ENCODE data around the gene DUT. TPM values are rescaled to one million over a fixed set of nuclear protein-coding genes. Genes with fewer than 3 reads are reported as not detected.

Gene DUT
- total RNA-seq, 4 donors from 2014 or later, result 63.5 to 90.1 (median 75.7) TPM

- H3K27ac ChIP-seq, result no peak overlapping the region
- TF ChIP-seq CTCF (IDR thresholded peaks at IDR 0.05) (no peak), POLR2A (IDR thresholded peaks at IDR 0.05) (no peak)
- DNase-seq, result no peak
- H3K4me3 ChIP-seq, result no peak overlapping the region
- WGBS, 2 donors, result 68 to 72% methylated on average over 5 of the region's 5 CpGs
- no peaks in the 10 kb centered on the region for H3K9me3 ChIP-seq
- no peaks in the 10 kb centered on the region for H3K27me3 ChIP-seq
- H3K36me3 ChIP-seq, result no peaks in the 10 kb centered on the region
- no peaks in the 10 kb centered on the region for H3K4me1 ChIP-seq
- intact Hi-C loops (cut with DNase I), result no loop called here
These were observed 31.2 kb upstream of the DUT start for GRCh38 chr15:48300038-48300437.

DNA sequence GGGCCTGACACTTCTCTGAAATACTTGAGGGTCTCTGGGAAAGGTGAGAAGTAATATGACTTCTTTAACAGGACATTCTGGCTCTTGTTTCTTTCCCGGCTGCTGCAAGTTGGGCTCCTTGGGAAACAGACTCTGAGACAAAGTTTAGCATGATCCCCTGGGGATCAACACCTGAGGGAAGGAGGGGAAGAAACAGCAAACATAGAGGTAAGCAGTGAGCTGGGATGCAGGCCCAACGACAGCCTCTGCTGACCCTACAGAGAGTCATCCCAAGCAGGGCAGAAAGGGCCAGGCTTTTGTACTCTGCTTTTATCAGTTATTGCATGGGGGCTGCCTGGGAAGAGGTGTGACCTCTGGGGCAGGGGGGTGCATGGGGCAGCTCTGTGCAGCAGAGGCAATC is 26.8 kb upstream of the DUT start:
- WGBS, 2 donors, result 0 to 33% methylated on average over 1 to 2 of the region's 2 CpGs
- H3K36me3 ChIP-seq, result no peaks in the 10 kb centered on the region

DNA sequence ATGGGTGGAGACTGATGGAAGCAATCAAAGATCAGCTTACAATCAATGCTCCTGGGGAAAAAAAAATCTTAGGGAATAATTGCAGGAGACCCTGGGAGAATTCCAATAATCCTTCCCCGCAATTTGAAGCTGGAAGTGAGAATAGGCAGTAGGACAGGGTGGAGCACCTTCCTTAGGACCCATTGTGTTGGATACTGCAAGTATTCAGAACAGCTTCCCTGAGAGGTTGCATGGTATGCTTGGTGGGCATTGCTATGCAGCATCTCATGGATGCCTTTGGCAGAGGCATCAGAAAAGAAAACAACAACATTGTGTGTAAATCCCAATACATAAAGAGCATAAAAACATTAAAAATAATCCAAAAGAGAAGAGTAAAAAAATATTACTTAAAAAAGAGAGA is 24.6 kb upstream of the DUT start:
- Histone ChIP-seq H3K4me3 (no peak overlapping the region), H3K36me3 (no peaks in the 10 kb centered on the region), H3K9me3 (no peaks in the 10 kb centered on the region), H3K27ac (no peak overlapping the region), H3K27me3 (no peaks in the 10 kb centered on the region), H3K4me1 (no peaks in the 10 kb centered on the region)
- DNase-seq, result no peak
- intact Hi-C loops (cut with DNase I), result no loop called here
- TF ChIP-seq POLR2A (IDR thresholded peaks at IDR 0.05) (no peak), CTCF (IDR thresholded peaks at IDR 0.05) (no peak)
- WGBS, 2 donors, result 79 to 83% methylated on average over 1 of the region's 1 CpG

More for the DNA sequence above, 26.8 kb upstream of the DUT start:
- no peaks in the 10 kb centered on the region for H3K4me1 ChIP-seq
- H3K9me3 ChIP-seq, result no peaks in the 10 kb centered on the region
- intact Hi-C loops (cut with DNase I), result no loop called here
- no peak for DNase-seq
- no peaks in the 10 kb centered on the region for H3K27me3 ChIP-seq
- no peak overlapping the region for H3K27ac ChIP-seq
- no peak for TF ChIP-seq CTCF (IDR thresholded peaks at IDR 0.05)
- no peak for TF ChIP-seq POLR2A (IDR thresholded peaks at IDR 0.05)
- no peak overlapping the region for H3K4me3 ChIP-seq

GRCh38 chr15:48307586-48307985 is 23.6 kb upstream of the DUT start:
- WGBS, 2 donors, result 78 to 82% methylated on average over 7 to 8 of the region's 8 CpGs
- Histone ChIP-seq H3K27me3 (no peaks in the 10 kb centered on the region), H3K4me3 (no peak overlapping the region), H3K4me1 (no peaks in the 10 kb centered on the region), H3K36me3 (no peaks in the 10 kb centered on the region), H3K9me3 (no peaks in the 10 kb centered on the region), H3K27ac (no peak overlapping the region)
- intact Hi-C loops (cut with DNase I), result no loop called here
- TF ChIP-seq CTCF (IDR thresholded peaks at IDR 0.05) (no peak), POLR2A (IDR thresholded peaks at IDR 0.05) (no peak)
- no peak for DNase-seq

- H3K4me3 ChIP-seq, result no peak overlapping the region
- no peak overlapping the region for H3K27ac ChIP-seq
- no peaks in the 10 kb centered on the region for H3K27me3 ChIP-seq
- DNase-seq, result no peak
- no peaks in the 10 kb centered on the region for H3K36me3 ChIP-seq
- H3K4me1 ChIP-seq, result no peaks in the 10 kb centered on the region
- no peaks in the 10 kb centered on the region for H3K9me3 ChIP-seq
- intact Hi-C loops (cut with DNase I), result no loop called here
- TF ChIP-seq CTCF (IDR thresholded peaks at IDR 0.05) (no peak), POLR2A (IDR thresholded peaks at IDR 0.05) (no peak)
- WGBS, 2 donors, result 39 to 56% methylated on average over 2 of the region's 2 CpGs
These were observed 21.5 kb upstream of the DUT start for GRCh38 chr15:48309740-48310139.

Data from esophagus squamous epithelium (tissue), 5 donors.